ENCODE measurements around the gene BMP8B.

- TF ChIP-seq POLR2A (IDR thresholded peaks at IDR 0.05) (no peak), CTCF (IDR thresholded peaks at IDR 0.05) (no peak)
Measured at GRCh38 chr1:39758556-39759435, 29.9 kb downstream of the BMP8B start.
